Fibroblast of skin of right quadriceps (primary cell): ENCODE measurements around the gene DLGAP1.
"Not testable (repeated sequence)": the region's sequence is repeated elsewhere in the genome, so short reads cannot be mapped to it uniquely, and the experiment has no call there.

Source experiments
- DNase-seq: peaks from one replicate; pipeline ENCODE4 v3.0.0-alpha.2; 2013

The DLGAP1 gene

GRCh38 chr18:4384932-4385331 is 70.2 kb downstream of the DLGAP1 start:
- no peak for DNase-seq

GRCh38 chr18:4374564-4374963 is 80.5 kb downstream of the DLGAP1 start:
- no peak for DNase-seq

GRCh38 chr18:4369705-4370104 is 85.4 kb downstream of the DLGAP1 start:
- no peak for DNase-seq

GRCh38 chr18:4360221-4360715 is 94.8 kb downstream of the DLGAP1 start:
- no peak for DNase-seq

GRCh38 chr18:4358618-4359017 is 96.5 kb downstream of the DLGAP1 start:
- no peak for DNase-seq

GRCh38 chr18:4357579-4357978 is 97.5 kb downstream of the DLGAP1 start:
- no peak for DNase-seq

GRCh38 chr18:4356929-4357328 is 98.2 kb downstream of the DLGAP1 start:
- no peak for DNase-seq

GRCh38 chr18:4353853-4354418 is 101.2 kb downstream of the DLGAP1 start:
- no peak for DNase-seq

GRCh38 chr18:4352746-4353551 is 102.2 kb downstream of the DLGAP1 start:
- no peak for DNase-seq

GRCh38 chr18:4351005-4351404 is 104.1 kb downstream of the DLGAP1 start:
- no peak for DNase-seq

GRCh38 chr18:4335386-4335785 is 119.7 kb downstream of the DLGAP1 start:
- DNase-seq = no peak

- no peak for DNase-seq
Observed at GRCh38 chr18:4333043-4333442, 122.1 kb downstream of the DLGAP1 start.

GRCh38 chr18:4319738-4320677 is 135.1 kb downstream of the DLGAP1 start:
- DNase-seq = no peak

GRCh38 chr18:4318311-4318710 is 136.8 kb downstream of the DLGAP1 start:
- no peak for DNase-seq

GRCh38 chr18:4311945-4312344 is 143.2 kb downstream of the DLGAP1 start:
- DNase-seq = not testable (repeated sequence)

- no peak for DNase-seq
Observed at GRCh38 chr18:4311136-4311535, 144.0 kb downstream of the DLGAP1 start.

- no peak for DNase-seq
Observed at GRCh38 chr18:4309227-4309626, 145.9 kb downstream of the DLGAP1 start.

- DNase-seq = no peak
Observed at GRCh38 chr18:4308576-4308975, 146.5 kb downstream of the DLGAP1 start.

- no peak for DNase-seq
Observed at GRCh38 chr18:4299395-4299794, 155.7 kb downstream of the DLGAP1 start.

- no peak for DNase-seq
Observed at GRCh38 chr18:4293337-4293736, 161.8 kb downstream of the DLGAP1 start.

GRCh38 chr18:4292696-4293095 is 162.4 kb downstream of the DLGAP1 start:
- no peak for DNase-seq

- not testable (repeated sequence) for DNase-seq
Observed at GRCh38 chr18:4287340-4287739, 167.8 kb downstream of the DLGAP1 start.

- no peak for DNase-seq
Observed at GRCh38 chr18:4286256-4286655, 168.9 kb downstream of the DLGAP1 start.
